SK-N-MC (cell line): ENCODE measurements around the gene C8A.

Experiments
- EZH2 ChIP-seq: fragments of 200-600 bp; sonication (generic); IDR thresholded peaks from one replicate; pipeline ENCODE4 v1.6.1; 2017; ENCODE audit warnings: antibody characterized with exemption
- POLR2AphosphoS5 ChIP-seq: IDR thresholded peaks from 2 replicates; pipeline ENCODE4 v1.6.1; 2012; ENCODE audit warnings: mild to moderate bottlenecking, low read depth, low read length, borderline replicate concordance

DNA sequence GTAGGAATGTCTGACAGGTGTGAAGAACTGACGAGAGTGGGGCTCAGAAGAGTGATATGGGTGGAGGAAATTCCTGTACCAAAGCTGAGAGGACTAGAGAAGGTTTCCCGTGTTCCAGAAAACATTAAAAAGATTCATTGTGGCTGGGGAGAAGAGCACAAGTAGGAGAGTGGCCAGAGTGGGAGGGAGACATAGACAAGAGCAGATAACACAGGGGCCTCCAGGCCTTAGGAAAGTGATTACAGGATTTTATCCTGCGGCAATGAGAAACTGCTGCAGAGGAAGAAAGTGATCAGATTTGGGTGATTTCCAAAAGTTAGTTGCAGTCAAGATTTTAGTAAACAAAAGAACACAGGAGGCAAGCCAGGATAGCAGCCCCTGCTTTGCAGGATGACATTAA, 103.3 kb downstream of the C8A start:
- TF ChIP-seq EZH2 (no peak), POLR2AphosphoS5 (no peak)
